22Rv1 (cell line): Measurements from ENCODE around the gene APEX2.

Experiments
- ZFX ChIP-seq: fragments of 450-650 bp; IDR thresholded peaks from 2 replicates; pipeline ENCODE4 v1.6.1; 2017; ENCODE audit warnings: antibody characterized with exemption, borderline replicate concordance
- TF ChIP-seq, protein P1 (sequence below): fragments of 450-650 bp; IDR thresholded peaks from 2 replicates; pipeline ENCODE4 v1.5.1; 2017; ENCODE audit warnings: mild to moderate bottlenecking

DNA sequence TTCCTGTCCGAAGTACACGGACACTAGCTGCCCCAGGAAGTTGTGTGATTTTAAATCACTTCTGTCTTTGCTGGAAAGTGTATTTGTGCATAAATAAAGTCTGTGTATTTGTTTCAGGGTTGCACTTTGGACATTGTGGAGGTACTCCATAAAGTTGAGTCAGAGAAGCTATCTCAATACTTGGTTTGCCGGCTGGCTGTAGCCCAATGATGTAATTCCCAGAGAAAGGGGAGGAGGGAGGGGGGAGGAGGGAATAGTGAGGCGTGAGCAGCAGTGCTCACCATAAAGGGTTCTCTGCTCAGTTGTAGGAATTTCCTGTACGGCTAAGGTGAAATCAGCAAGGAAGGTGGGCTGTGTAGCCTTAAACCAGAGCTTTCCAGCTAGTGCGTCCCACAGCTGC, 7.5 kb downstream of the APEX2 start:
- TF ChIP-seq, protein P1, sequence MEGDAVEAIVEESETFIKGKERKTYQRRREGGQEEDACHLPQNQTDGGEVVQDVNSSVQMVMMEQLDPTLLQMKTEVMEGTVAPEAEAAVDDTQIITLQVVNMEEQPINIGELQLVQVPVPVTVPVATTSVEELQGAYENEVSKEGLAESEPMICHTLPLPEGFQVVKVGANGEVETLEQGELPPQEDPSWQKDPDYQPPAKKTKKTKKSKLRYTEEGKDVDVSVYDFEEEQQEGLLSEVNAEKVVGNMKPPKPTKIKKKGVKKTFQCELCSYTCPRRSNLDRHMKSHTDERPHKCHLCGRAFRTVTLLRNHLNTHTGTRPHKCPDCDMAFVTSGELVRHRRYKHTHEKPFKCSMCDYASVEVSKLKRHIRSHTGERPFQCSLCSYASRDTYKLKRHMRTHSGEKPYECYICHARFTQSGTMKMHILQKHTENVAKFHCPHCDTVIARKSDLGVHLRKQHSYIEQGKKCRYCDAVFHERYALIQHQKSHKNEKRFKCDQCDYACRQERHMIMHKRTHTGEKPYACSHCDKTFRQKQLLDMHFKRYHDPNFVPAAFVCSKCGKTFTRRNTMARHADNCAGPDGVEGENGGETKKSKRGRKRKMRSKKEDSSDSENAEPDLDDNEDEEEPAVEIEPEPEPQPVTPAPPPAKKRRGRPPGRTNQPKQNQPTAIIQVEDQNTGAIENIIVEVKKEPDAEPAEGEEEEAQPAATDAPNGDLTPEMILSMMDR = no peak
- TF ChIP-seq ZFX = no peak
